WTC11 (cell line): ENCODE measurements around the gene MID1IP1.

Source experiments
- CREB1 ChIP-seq: sonication (generic); formaldehyde crosslinking; IDR thresholded peaks from 2 replicates; pipeline ENCODE4 v1.8.0; 2023; ENCODE audit warnings: mild to moderate bottlenecking, missing genetic modification reagents
- ETV6 ChIP-seq: sonication (generic); formaldehyde crosslinking; IDR thresholded peaks from 2 replicates; pipeline ENCODE4 v1.8.1; 2022; ENCODE audit warnings: mild to moderate bottlenecking, missing genetic modification reagents
- IRF2 ChIP-seq: sonication (generic); formaldehyde crosslinking; IDR thresholded peaks from 2 replicates; pipeline ENCODE4 v1.8.0; 2022; ENCODE audit warnings: low read depth, missing genetic modification reagents, borderline replicate concordance
- SMAD3 ChIP-seq: sonication (generic); formaldehyde crosslinking; IDR thresholded peaks from 2 replicates; pipeline ENCODE4 v1.8.0; 2022; ENCODE audit warnings: missing genetic modification reagents, mild to moderate bottlenecking, borderline replicate concordance
- SOX15 ChIP-seq: fragments of 250-450 bp; sonication (Bioruptor Pico); IDR thresholded peaks from 2 replicates; pipeline ENCODE4 v1.9.0; 2021; ENCODE audit warnings: mild to moderate bottlenecking
- ZNF121 ChIP-seq: sonication (generic); formaldehyde crosslinking; IDR thresholded peaks from 2 replicates; pipeline ENCODE4 v1.8.0; 2023; ENCODE audit warnings: missing genetic modification reagents
- TF ChIP-seq, protein P1 (sequence below): fragments of 200-600 bp; IDR thresholded peaks from 2 replicates; pipeline ENCODE4 v1.8.0; 2022; ENCODE audit warnings: antibody characterized with exemption
- TF ChIP-seq, protein P2 (sequence below): sonication (generic); formaldehyde crosslinking; IDR thresholded peaks from 2 replicates; pipeline ENCODE4 v1.8.1; 2022; ENCODE audit warnings: mild to moderate bottlenecking, moderate library complexity, missing genetic modification reagents

DNA sequence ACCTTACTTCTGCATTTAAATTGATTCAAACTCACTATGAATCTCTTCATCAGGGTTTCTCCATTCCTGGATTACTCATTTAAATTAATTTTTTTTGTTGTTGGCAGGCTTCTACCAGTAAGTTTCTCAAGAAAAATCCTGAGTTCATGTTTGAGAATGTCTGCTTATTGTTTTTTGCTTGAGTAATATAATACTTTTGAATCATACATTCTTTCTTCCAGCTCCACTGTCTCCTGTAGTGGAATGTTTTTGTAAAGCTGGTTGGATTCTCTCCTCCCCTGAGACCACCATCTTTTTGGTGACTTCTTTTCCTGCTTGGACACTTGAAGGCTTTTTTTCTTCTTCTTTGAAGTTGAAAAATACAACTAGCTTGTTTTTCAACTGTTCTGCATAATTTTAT, 4.3 kb upstream of the MID1IP1 start:
- no peak for TF ChIP-seq ETV6 (CRISPR knock-in tag)
- no peak for TF ChIP-seq CREB1 (CRISPR knock-in tag)
- TF ChIP-seq, protein P1, sequence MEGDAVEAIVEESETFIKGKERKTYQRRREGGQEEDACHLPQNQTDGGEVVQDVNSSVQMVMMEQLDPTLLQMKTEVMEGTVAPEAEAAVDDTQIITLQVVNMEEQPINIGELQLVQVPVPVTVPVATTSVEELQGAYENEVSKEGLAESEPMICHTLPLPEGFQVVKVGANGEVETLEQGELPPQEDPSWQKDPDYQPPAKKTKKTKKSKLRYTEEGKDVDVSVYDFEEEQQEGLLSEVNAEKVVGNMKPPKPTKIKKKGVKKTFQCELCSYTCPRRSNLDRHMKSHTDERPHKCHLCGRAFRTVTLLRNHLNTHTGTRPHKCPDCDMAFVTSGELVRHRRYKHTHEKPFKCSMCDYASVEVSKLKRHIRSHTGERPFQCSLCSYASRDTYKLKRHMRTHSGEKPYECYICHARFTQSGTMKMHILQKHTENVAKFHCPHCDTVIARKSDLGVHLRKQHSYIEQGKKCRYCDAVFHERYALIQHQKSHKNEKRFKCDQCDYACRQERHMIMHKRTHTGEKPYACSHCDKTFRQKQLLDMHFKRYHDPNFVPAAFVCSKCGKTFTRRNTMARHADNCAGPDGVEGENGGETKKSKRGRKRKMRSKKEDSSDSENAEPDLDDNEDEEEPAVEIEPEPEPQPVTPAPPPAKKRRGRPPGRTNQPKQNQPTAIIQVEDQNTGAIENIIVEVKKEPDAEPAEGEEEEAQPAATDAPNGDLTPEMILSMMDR: no peak
- TF ChIP-seq SMAD3: no peak
- no peak for TF ChIP-seq ZNF121 (CRISPR knock-in tag)
- TF ChIP-seq SOX15 (CRISPR knock-in tag): no peak
- no peak for TF ChIP-seq IRF2 (CRISPR knock-in tag)
- TF ChIP-seq, protein P2, sequence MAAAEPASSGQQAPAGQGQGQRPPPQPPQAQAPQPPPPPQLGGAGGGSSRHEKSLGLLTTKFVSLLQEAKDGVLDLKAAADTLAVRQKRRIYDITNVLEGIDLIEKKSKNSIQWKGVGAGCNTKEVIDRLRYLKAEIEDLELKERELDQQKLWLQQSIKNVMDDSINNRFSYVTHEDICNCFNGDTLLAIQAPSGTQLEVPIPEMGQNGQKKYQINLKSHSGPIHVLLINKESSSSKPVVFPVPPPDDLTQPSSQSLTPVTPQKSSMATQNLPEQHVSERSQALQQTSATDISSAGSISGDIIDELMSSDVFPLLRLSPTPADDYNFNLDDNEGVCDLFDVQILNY: no peak
